Upper lobe of left lung (tissue), 6 donors: ENCODE data around the gene DST. TPM values are rescaled to one million over a fixed set of nuclear protein-coding genes. Genes with fewer than 3 reads are reported as not detected.

ENCODE experiments used
- ATAC-seq, 2 donors: fragments of 200-7000 bp; cut with Tn5 transposase; one replicate each; pipeline ENCODE4 v1.9.1; 2022; ENCODE audit warnings: mild to moderate bottlenecking in 2 of 2, moderate library complexity in 2 of 2; ENCODE audit not compliant: low FRiP score in 2 of 2
- DNase-seq, 2 donors: peaks; one replicate each; pipeline ENCODE4 v3.0.0-alpha.2; 2019 to 2020
- H3K27ac ChIP-seq, 4 donors: fragments of 200-600 bp; sonication (generic); one replicate each; pipeline ENCODE4 v1.5.1; 2016 to 2019
- H3K27me3 ChIP-seq, 4 donors: fragments of 200-600 bp; sonication (generic); one replicate each; pipeline ENCODE4 v1.5.1; 2017 to 2019
- H3K36me3 ChIP-seq, 4 donors: fragments of 200-600 bp; sonication (generic); one replicate each; pipeline ENCODE4 v1.5.1; 2016 to 2019
- H3K4me1 ChIP-seq, 4 donors: fragments of 200-600 bp; sonication (generic); one replicate each; pipeline ENCODE4 v1.5.1; 2018 to 2019
- H3K4me3 ChIP-seq, 4 donors: fragments of 200-600 bp; sonication (generic); one replicate each; pipeline ENCODE4 v1.5.1; 2017 to 2019; ENCODE audit warnings: mild to moderate bottlenecking in 2 of 4, moderate library complexity in 1 of 4
- H3K9me3 ChIP-seq, 4 donors: fragments of 200-600 bp; sonication (generic); one replicate each; pipeline ENCODE4 v1.5.1; 2018 to 2019
- EP300 ChIP-seq, 4 donors: sonication (generic); formaldehyde crosslinking; IDR thresholded peaks; one replicate each; pipeline ENCODE4 v1.5.1; 2017; ENCODE audit warnings: antibody characterized with exemption in 4 of 4, control low read depth in 2 of 4
- POLR2A ChIP-seq, 4 donors: fragments of 450-650 bp; IDR thresholded peaks; one replicate each; pipeline ENCODE4 v1.5.1; 2016 to 2017; ENCODE audit warnings: antibody characterized with exemption in 4 of 4, mild to moderate bottlenecking in 2 of 4
- POLR2AphosphoS5 ChIP-seq, 2 donors: sonication (generic); formaldehyde crosslinking; IDR thresholded peaks; one replicate each; pipeline ENCODE4 v1.5.1; 2017; ENCODE audit warnings: antibody characterized with exemption in 2 of 2
- WGBS, 2 donors: methylation state at CpG; one replicate each; pipeline ENCODE4 v1.1.5; 2017 to 2018; 5-methylcytosine and 5-hydroxymethylcytosine counted together
- total RNA-seq, 6 donors: library from RNA; depleted of rRNA in 4 of 6; stranded (reverse); fragments of >200 nt in 4 of 6; gene quantifications; one replicate each; pipeline versions ENCODE4 v1.1.0 to v1.2.1, GENCODE V29; 2016 to 2021
- TF ChIP-seq, protein P1 (sequence below), 6 experiments: fragments of 450-650 bp in 4 of 6; fragments of 200-600 bp in 2 of 6; sonication (generic) in 2 of 6; IDR thresholded peaks; one replicate each; pipeline ENCODE4 v1.5.1; 2016 to 2019; ENCODE audit warnings: antibody characterized with exemption in 6 of 6
- donor health status: DM: no; HTN: no; CAD: no; lungs with moderate emphysema.
- donor health status: DM: no; HTN: yes; CAD: no; lungs with severe emphysema.

The DST gene
- total RNA-seq, 6 donors from 2014 or later, result 241 to 477 (median 341) TPM

DNA sequence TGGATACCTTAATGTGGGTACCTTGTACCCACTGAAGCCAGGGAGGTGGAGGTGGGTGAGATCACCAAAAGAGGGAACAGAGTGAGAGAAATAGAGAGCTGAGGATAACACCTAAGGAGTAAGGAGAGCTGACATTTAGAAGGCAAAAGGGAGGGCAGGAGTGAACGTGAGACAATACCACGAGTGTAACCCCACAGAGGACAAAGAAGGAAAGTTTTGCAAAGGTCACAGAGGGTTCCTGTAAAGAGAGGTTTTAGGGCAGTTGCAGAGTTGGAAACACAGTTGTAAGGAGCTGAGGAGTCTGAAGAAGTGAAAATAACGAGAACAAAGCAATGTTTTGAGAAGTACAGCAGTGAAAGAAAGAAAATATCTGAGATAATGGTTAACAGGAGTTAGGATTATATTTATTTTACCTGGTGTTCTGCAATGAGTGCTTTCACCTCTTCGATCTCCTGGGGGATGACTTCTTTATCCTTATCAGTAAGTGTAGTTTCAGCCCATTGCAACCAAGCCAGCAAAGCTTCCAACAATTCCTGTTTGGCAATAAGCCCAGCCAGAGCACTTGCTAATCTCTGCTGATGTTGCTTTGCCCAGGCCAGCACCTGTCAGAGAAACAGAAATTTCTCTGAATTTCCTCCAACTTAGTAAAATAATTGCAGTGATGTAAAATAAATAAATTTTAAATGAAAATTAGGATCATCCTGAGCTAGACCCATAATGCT lies 166.8 kb downstream of the DST start:
- ATAC-seq, result no peak
- Histone ChIP-seq H3K4me1 (peaks cover 0 to 9% (median 3%) of the 10 kb centered on the region in 4 donors), H3K36me3 (peaks cover 0 to 85% (median 18%) of the 10 kb centered on the region in 4 donors), H3K9me3 (no peaks in the 10 kb centered on the region), H3K27ac (no peak overlapping the region), H3K27me3 (no peaks in the 10 kb centered on the region), H3K4me3 (no peak overlapping the region)
- TF ChIP-seq POLR2AphosphoS5 (IDR thresholded peaks at IDR 0.05) (no peak), POLR2A (IDR thresholded peaks at IDR 0.05) (no peak), EP300 (IDR thresholded peaks at IDR 0.05) (no peak)
- TF ChIP-seq, protein P1, sequence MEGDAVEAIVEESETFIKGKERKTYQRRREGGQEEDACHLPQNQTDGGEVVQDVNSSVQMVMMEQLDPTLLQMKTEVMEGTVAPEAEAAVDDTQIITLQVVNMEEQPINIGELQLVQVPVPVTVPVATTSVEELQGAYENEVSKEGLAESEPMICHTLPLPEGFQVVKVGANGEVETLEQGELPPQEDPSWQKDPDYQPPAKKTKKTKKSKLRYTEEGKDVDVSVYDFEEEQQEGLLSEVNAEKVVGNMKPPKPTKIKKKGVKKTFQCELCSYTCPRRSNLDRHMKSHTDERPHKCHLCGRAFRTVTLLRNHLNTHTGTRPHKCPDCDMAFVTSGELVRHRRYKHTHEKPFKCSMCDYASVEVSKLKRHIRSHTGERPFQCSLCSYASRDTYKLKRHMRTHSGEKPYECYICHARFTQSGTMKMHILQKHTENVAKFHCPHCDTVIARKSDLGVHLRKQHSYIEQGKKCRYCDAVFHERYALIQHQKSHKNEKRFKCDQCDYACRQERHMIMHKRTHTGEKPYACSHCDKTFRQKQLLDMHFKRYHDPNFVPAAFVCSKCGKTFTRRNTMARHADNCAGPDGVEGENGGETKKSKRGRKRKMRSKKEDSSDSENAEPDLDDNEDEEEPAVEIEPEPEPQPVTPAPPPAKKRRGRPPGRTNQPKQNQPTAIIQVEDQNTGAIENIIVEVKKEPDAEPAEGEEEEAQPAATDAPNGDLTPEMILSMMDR (IDR thresholded peaks at IDR 0.05), result no peak
- WGBS, 2 donors, result 37 to 50% methylated on average over 4 of the region's 4 CpGs
- no peak for DNase-seq

GRCh38 chr6:56474532-56474931 lies 168.2 kb downstream of the DST start:
- TF ChIP-seq POLR2AphosphoS5 (IDR thresholded peaks at IDR 0.05), result no peak
- no peak for TF ChIP-seq POLR2A (IDR thresholded peaks at IDR 0.05)
- TF ChIP-seq, protein P1 (IDR thresholded peaks at IDR 0.05), result no peak
- H3K4me1 ChIP-seq, result peaks cover 0 to 9% (median 3%) of the 10 kb centered on the region in 4 donors
- no peak for ATAC-seq
- WGBS, 2 donors, result 38 to 71% methylated on average over 1 of the region's 1 CpG
- H3K4me3 ChIP-seq, result no peak overlapping the region
- no peak for DNase-seq
- H3K9me3 ChIP-seq, result no peaks in the 10 kb centered on the region
- no peak overlapping the region for H3K27ac ChIP-seq
- H3K36me3 ChIP-seq, result peaks cover 5 to 86% (median 20%) of the 10 kb centered on the region in 4 donors
- no peaks in the 10 kb centered on the region for H3K27me3 ChIP-seq

DNA sequence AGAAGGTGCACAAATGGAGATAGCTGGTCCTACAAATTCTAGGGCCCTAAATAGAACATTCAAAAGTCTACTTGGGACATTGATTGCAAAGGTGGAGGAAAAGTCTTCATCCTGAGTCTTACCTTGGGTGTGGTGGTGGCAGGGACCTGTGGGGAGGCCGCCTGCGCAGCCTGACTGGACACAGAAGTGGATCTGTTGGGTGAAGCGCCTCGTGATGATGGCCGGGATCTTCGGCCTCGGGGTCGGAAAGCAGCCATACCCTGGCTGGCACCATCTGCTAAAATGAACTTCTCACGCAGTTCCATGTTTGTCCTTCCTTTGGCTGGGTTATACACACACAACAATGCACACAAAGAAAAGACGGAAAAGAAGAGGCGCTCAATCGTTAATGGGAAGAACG lies 179.2 kb downstream of the DST start:
- H3K4me1 ChIP-seq, result no peaks in the 10 kb centered on the region
- H3K27ac ChIP-seq, result no peak overlapping the region
- H3K27me3 ChIP-seq, result no peaks in the 10 kb centered on the region
- no peaks in the 10 kb centered on the region for H3K9me3 ChIP-seq
- 96% methylated on average over 13 of the region's 13 CpGs for WGBS, 2 donors
- no peak for ATAC-seq
- H3K36me3 ChIP-seq, result peaks cover 15 to 85% (median 29%) of the 10 kb centered on the region in 4 donors
- TF ChIP-seq EP300 (IDR thresholded peaks at IDR 0.05) (no peak), POLR2A (IDR thresholded peaks at IDR 0.05) (no peak), POLR2AphosphoS5 (IDR thresholded peaks at IDR 0.05) (no peak)
- TF ChIP-seq, protein P1 (IDR thresholded peaks at IDR 0.05), result no peak
- DNase-seq, result peak in 1 of 2 donors; percentile 33
- H3K4me3 ChIP-seq, result no peak overlapping the region

DNA sequence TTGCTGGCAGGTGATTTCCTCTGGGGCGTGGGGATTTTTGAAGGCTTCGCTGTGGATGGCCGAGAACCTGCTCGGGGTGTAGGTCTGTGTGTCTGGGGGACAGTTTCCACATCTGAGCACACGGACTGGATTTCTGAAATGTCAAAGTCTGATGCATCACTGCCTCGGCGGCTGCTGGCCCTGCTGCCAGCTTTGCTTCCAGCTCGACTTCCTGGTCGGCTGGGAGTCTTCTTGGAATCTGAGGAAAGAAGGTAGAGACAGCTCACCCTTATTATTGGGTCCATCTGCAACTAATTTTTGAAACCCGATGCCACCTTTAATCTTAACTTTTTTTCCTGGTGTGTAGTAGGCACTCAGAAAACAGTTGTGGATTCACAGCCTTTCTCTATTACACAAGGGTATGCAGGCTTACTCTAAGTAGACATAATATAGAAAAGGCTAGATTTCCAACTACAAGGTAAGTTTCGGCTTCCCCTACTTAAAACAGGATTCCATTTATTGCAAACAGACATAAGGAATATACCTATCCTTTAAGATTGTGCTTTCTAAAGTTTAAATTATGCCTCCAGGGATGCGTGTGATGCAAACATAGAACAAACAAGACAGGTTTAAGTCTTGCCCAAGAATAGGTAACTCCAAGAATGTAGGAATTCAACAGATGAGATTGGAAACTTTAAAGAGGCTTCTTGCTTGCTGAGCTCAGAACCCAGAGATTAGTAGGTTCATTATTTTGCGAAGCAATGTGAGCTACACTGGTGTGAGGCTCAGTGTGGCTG lies 183.5 kb downstream of the DST start:
- no peaks in the 10 kb centered on the region for H3K4me1 ChIP-seq
- no peaks in the 10 kb centered on the region for H3K9me3 ChIP-seq
- TF ChIP-seq EP300 (IDR thresholded peaks at IDR 0.05) (no peak), POLR2A (IDR thresholded peaks at IDR 0.05) (no peak), POLR2AphosphoS5 (IDR thresholded peaks at IDR 0.05) (no peak)
- TF ChIP-seq, protein P1 (IDR thresholded peaks at IDR 0.05), result no peak
- H3K36me3 ChIP-seq, result peaks cover 14 to 76% (median 23%) of the 10 kb centered on the region in 4 donors
- ATAC-seq, result no peak
- WGBS, 2 donors, result 91 to 95% methylated on average over 13 of the region's 13 CpGs
- peak in 1 of 2 donors; percentile 34 for DNase-seq
- H3K27me3 ChIP-seq, result no peaks in the 10 kb centered on the region
- H3K27ac ChIP-seq, result no peak overlapping the region
- no peak overlapping the region for H3K4me3 ChIP-seq
